Prostate gland (tissue), 2 donors: ENCODE results near the gene CCDC47. TPM values are rescaled to one million over a fixed set of nuclear protein-coding genes. Genes with fewer than 3 reads are reported as not detected.

Experiments used
- DNase-seq: peaks from one replicate; pipeline ENCODE4 v3.0.0-alpha.2; 2019; ENCODE audit warnings: low spot score
- H3K27ac ChIP-seq, 2 donors: fragments of 200-600 bp; sonication (generic); 2 replicates each; pipeline ENCODE4 v1.5.1; 2017 to 2019
- H3K27me3 ChIP-seq: fragments of 200-600 bp; sonication (generic); replicated peaks from 2 replicates; pipeline ENCODE4 v1.5.1; 2019; ENCODE audit not compliant: insufficient read depth
- H3K36me3 ChIP-seq, 2 donors: fragments of 200-600 bp; sonication (generic); 1 replicate in 1 of 2; 2 replicates in 1 of 2; pipeline versions ENCODE4 v1.5.1 to v1.8.1; 2017 to 2019
- H3K4me1 ChIP-seq: fragments of 200-600 bp; sonication (generic); replicated peaks from 2 replicates; pipeline ENCODE4 v1.5.1; 2019
- H3K4me3 ChIP-seq, 2 donors: fragments of 200-600 bp; sonication (generic); 2 replicates each; pipeline ENCODE4 v1.5.1; 2017 to 2019
- H3K9me3 ChIP-seq: fragments of 200-600 bp; sonication (generic); 2 replicates; pipeline ENCODE4 v1.5.1; 2017
- POLR2A ChIP-seq: fragments of 450-650 bp; IDR thresholded peaks from one replicate; pipeline ENCODE4 v1.6.1; 2016; ENCODE audit warnings: antibody characterized with exemption, mild to moderate bottlenecking
- POLR2AphosphoS5 ChIP-seq: sonication (generic); formaldehyde crosslinking; IDR thresholded peaks from one replicate; pipeline ENCODE4 v1.6.1; 2017; ENCODE audit warnings: antibody characterized with exemption
- WGBS: methylation state at CpG from one replicate; pipeline ENCODE4 v1.1.5; 2018; 5-methylcytosine and 5-hydroxymethylcytosine counted together
- intact Hi-C: fragments of 100-400 bp; cut with DNase I; formaldehyde crosslinking; loops from one replicate; pipeline ENCODE4 v1.14.2; 2022
- total RNA-seq, 2 donors: library from RNA; depleted of rRNA; stranded (reverse); fragments of >200 nt; gene quantifications; one replicate each; pipeline ENCODE4 v1.1.0, GENCODE V29; 2016
- TF ChIP-seq, protein P1 (sequence below), 4 experiments: fragments of 200-600 bp in 2 of 4; fragments of 450-650 bp in 2 of 4; sonication (generic) in 2 of 4; IDR thresholded peaks; 1 replicate in 3 of 4; 2 replicates in 1 of 4; pipeline ENCODE4 v1.5.1; 2016 to 2019; ENCODE audit warnings: antibody characterized with exemption in 4 of 4, mild to moderate bottlenecking in 2 of 4, moderate library complexity in 2 of 4

CCDC47 gene
- total RNA-seq, 2 donors from 2014 or later = 50.3 to 90.8 TPM

GRCh38 chr17:63768433-63768832 lies 5.0 kb downstream of the CCDC47 start:
- TF ChIP-seq POLR2AphosphoS5 (no peak), POLR2A (no peak)
- TF ChIP-seq, protein P1, sequence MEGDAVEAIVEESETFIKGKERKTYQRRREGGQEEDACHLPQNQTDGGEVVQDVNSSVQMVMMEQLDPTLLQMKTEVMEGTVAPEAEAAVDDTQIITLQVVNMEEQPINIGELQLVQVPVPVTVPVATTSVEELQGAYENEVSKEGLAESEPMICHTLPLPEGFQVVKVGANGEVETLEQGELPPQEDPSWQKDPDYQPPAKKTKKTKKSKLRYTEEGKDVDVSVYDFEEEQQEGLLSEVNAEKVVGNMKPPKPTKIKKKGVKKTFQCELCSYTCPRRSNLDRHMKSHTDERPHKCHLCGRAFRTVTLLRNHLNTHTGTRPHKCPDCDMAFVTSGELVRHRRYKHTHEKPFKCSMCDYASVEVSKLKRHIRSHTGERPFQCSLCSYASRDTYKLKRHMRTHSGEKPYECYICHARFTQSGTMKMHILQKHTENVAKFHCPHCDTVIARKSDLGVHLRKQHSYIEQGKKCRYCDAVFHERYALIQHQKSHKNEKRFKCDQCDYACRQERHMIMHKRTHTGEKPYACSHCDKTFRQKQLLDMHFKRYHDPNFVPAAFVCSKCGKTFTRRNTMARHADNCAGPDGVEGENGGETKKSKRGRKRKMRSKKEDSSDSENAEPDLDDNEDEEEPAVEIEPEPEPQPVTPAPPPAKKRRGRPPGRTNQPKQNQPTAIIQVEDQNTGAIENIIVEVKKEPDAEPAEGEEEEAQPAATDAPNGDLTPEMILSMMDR (IDR thresholded peaks at IDR 0.05) = no peak

GRCh38 chr17:63766754-63767153 lies 6.6 kb downstream of the CCDC47 start:
- H3K36me3 ChIP-seq = peaks cover 0 to 5% of the 10 kb centered on the region in 2 donors
- no peak overlapping the region for H3K4me3 ChIP-seq
- no peaks in the 10 kb centered on the region for H3K9me3 ChIP-seq
- DNase-seq = no peak
- intact Hi-C loops = no loop called here
- H3K27me3 ChIP-seq = no peaks in the 10 kb centered on the region
- H3K27ac ChIP-seq = no peak overlapping the region
- TF ChIP-seq POLR2AphosphoS5 = no peak
- TF ChIP-seq POLR2A = no peak
- TF ChIP-seq, protein P1 (IDR thresholded peaks at IDR 0.05) = no peak
- no peaks in the 10 kb centered on the region for H3K4me1 ChIP-seq

More at GRCh38 chr17:63768433-63768832, 5.0 kb downstream of the CCDC47 start:
- intact Hi-C loops = no loop called here
- Histone ChIP-seq H3K4me1 (no peaks in the 10 kb centered on the region), H3K36me3 (no peaks in the 10 kb centered on the region), H3K27ac (no peak overlapping the region), H3K27me3 (no peaks in the 10 kb centered on the region), H3K9me3 (no peaks in the 10 kb centered on the region), H3K4me3 (no peak overlapping the region)
- WGBS = 86% methylated on average over 7 of the region's 7 CpGs
- DNase-seq = no peak

- H3K4me1 ChIP-seq = no peaks in the 10 kb centered on the region
- WGBS = 68% methylated on average over 4 of the region's 4 CpGs
Observed at GRCh38 chr17:63764716-63765115, 8.7 kb downstream of the CCDC47 start.

GRCh38 chr17:63762161-63763078 lies 11.0 kb downstream of the CCDC47 start:
- H3K4me3 ChIP-seq = no peak overlapping the region
- WGBS = 85% methylated on average over 5 of the region's 5 CpGs
- no peaks in the 10 kb centered on the region for H3K9me3 ChIP-seq
- TF ChIP-seq POLR2AphosphoS5 (no peak), POLR2A (no peak)
- TF ChIP-seq, protein P1 (IDR thresholded peaks at IDR 0.05) = no peak
- peaks cover 5 to 6% of the 10 kb centered on the region in 2 donors for H3K36me3 ChIP-seq
- no peaks in the 10 kb centered on the region for H3K4me1 ChIP-seq
- H3K27ac ChIP-seq = no peak overlapping the region
- H3K27me3 ChIP-seq = no peaks in the 10 kb centered on the region
- no peak for DNase-seq
- intact Hi-C loops = no loop called here

More at GRCh38 chr17:63764716-63765115, 8.7 kb downstream of the CCDC47 start:
- no peaks in the 10 kb centered on the region for H3K9me3 ChIP-seq
- TF ChIP-seq POLR2A (no peak), POLR2AphosphoS5 (no peak)
- TF ChIP-seq, protein P1 (IDR thresholded peaks at IDR 0.05) = no peak
- intact Hi-C loops = no loop called here
- H3K4me3 ChIP-seq = no peak overlapping the region
- peaks cover 5 to 6% of the 10 kb centered on the region in 2 donors for H3K36me3 ChIP-seq
- no peak for DNase-seq
- no peak overlapping the region for H3K27ac ChIP-seq
- H3K27me3 ChIP-seq = no peaks in the 10 kb centered on the region
